ENCODE results near the gene FURIN. TPM values are rescaled to one million over a fixed set of nuclear protein-coding genes. Genes with fewer than 3 reads are reported as not detected.

Gene FURIN
- total and polyA plus RNA-seq, 4 donors = 57.1 to 159 (median 92.1) TPM

DNA sequence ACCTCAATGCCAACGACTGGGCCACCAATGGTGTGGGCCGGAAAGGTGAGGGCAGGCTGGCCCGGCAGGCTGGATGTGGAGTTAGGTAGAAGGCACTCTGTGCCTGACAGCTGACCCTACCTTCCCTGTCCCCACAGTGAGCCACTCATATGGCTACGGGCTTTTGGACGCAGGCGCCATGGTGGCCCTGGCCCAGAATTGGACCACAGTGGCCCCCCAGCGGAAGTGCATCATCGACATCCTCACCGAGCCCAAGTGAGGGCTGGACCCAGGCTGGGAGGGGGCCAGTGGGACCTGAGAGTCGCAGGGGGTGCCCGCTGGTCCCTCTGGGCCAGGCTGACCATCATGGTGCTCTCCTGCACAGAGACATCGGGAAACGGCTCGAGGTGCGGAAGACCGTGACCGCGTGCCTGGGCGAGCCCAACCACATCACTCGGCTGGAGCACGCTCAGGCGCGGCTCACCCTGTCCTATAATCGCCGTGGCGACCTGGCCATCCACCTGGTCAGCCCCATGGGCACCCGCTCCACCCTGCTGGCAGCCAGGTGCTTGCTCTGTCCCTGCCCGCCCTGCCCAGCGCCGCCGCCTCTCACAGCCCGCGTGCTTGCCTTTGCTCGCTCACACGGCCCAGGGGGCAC is 11.5 kb downstream of the FURIN start:
- DNase-seq (no peak), ATAC-seq (ENCODE audit: insufficient read depth, low FRiP score) (no peak)
- Histone ChIP-seq H3K27ac (ENCODE audit: low read depth in 1 of 2, low read length in 1 of 2) (no peak overlapping the region), H3K4me1 (ENCODE audit: control insufficient read depth in 5 of 5, insufficient read depth in 5 of 5, low read length in 5 of 5) (peaks cover 0 to 18% (median 9%) of the 10 kb centered on the region in 5 donors), H3K9me3 (ENCODE audit: control insufficient read depth in 4 of 4, insufficient read depth in 3 of 4, low read length in 3 of 4) (no peaks in the 10 kb centered on the region), H3K9ac (ENCODE audit: insufficient read depth in 1 of 2, low read length in 2 of 2) (no peak overlapping the region), H3K4me3 (no peak overlapping the region), H3K36me3 (ENCODE audit: control insufficient read depth in 4 of 4, insufficient read depth in 4 of 4, low read length in 4 of 4) (peaks cover 16 to 70% (median 32%) of the 10 kb centered on the region in 4 donors), H3K27me3 (ENCODE audit: control insufficient read depth in 3 of 3, insufficient read depth in 3 of 3, low read length in 2 of 3) (no peaks in the 10 kb centered on the region)
- no peak for TF ChIP-seq CTCF (IDR thresholded peaks at IDR 0.05; ENCODE audit: control extremely low read depth, extremely low read depth)
- 95 to 96% methylated on average over 35 of the region's 35 CpGs for WGBS, 2 donors

- TF ChIP-seq CTCF (IDR thresholded peaks at IDR 0.05; ENCODE audit: control extremely low read depth, extremely low read depth) = no peak
- H3K9ac ChIP-seq (ENCODE audit: insufficient read depth in 1 of 2, low read length in 2 of 2) = no peak overlapping the region
- peaks cover 0 to 25% (median 10%) of the 10 kb centered on the region in 5 donors for H3K4me1 ChIP-seq (ENCODE audit: control insufficient read depth in 5 of 5, insufficient read depth in 5 of 5, low read length in 5 of 5)
- ATAC-seq (ENCODE audit: insufficient read depth, low FRiP score) (no peak), DNase-seq (no peak)
- H3K27me3 ChIP-seq (ENCODE audit: control insufficient read depth in 3 of 3, insufficient read depth in 3 of 3, low read length in 2 of 3) = no peaks in the 10 kb centered on the region
- no peak overlapping the region for H3K4me3 ChIP-seq
- H3K27ac ChIP-seq (ENCODE audit: low read depth in 1 of 2, low read length in 1 of 2) = no peak overlapping the region
- H3K36me3 ChIP-seq (ENCODE audit: control insufficient read depth in 4 of 4, insufficient read depth in 4 of 4, low read length in 4 of 4) = peaks cover 13 to 67% (median 32%) of the 10 kb centered on the region in 4 donors
- 91 to 92% methylated on average over 16 of the region's 16 CpGs for WGBS, 2 donors
- no peaks in the 10 kb centered on the region for H3K9me3 ChIP-seq (ENCODE audit: control insufficient read depth in 4 of 4, insufficient read depth in 3 of 4, low read length in 3 of 4)
Observed at GRCh38 chr15:90880381-90881145, 12.2 kb downstream of the FURIN start.

GRCh38 chr15:90881181-90881977 is 13.0 kb downstream of the FURIN start:
- Histone ChIP-seq H3K27me3 (ENCODE audit: control insufficient read depth in 3 of 3, insufficient read depth in 3 of 3, low read length in 2 of 3) (no peaks in the 10 kb centered on the region), H3K4me1 (ENCODE audit: control insufficient read depth in 5 of 5, insufficient read depth in 5 of 5, low read length in 5 of 5) (peaks cover 0 to 34% (median 11%) of the 10 kb centered on the region in 5 donors), H3K9me3 (ENCODE audit: control insufficient read depth in 4 of 4, insufficient read depth in 3 of 4, low read length in 3 of 4) (no peaks in the 10 kb centered on the region), H3K27ac (ENCODE audit: low read depth in 1 of 2, low read length in 1 of 2) (no peak overlapping the region), H3K9ac (ENCODE audit: insufficient read depth in 1 of 2, low read length in 2 of 2) (no peak overlapping the region), H3K36me3 (ENCODE audit: control insufficient read depth in 4 of 4, insufficient read depth in 4 of 4, low read length in 4 of 4) (peaks cover 13 to 59% (median 32%) of the 10 kb centered on the region in 4 donors), H3K4me3 (no peak overlapping the region)
- DNase-seq = no peak
- TF ChIP-seq CTCF (IDR thresholded peaks at IDR 0.05; ENCODE audit: control extremely low read depth, extremely low read depth) = no peak
- WGBS, 2 donors = 88 to 93% methylated on average over 26 to 35 of the region's 35 CpGs
- ATAC-seq (ENCODE audit: insufficient read depth, low FRiP score) = no peak

Measured in lung (tissue), 12 donors.